Measurements from ENCODE around the gene AUP1.

DNA sequence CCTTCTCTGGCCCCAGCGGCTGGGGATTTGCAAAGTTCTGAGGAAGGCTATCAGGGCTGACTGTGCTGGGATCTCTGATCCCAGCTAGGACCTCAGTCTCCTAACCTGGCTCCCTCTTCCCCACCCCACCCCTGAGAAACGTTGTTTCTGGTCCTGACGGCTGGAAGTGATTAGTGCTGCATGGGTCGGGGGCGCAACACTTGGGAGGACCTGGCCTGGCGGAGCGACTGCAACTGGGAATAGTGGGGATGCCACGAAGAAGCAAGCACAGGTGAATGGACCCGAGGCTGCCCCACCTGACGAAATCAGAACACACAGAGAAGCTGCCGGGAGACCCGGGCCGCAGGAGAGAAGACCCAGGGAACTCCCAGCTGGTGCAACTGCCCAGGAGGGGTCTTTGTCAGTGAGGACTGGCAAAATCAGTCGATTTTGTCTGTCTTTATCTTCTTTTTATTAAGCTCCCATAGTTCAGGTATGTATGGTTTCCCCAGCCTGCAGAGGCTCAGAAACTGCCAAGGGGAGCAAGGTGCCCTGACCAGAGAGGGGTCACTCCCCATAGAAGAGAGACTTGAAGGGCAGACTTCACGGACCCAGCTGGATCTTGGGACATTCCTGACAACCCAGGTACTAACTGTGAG, 29.4 kb downstream of the AUP1 start:
- TF ChIP-seq EZH2 (IDR thresholded peaks at IDR 0.05; ENCODE audit: borderline replicate concordance, insufficient read depth, low read length, poor library complexity, severe bottlenecking) (peak; percentile 71), CTCF (IDR thresholded peaks at IDR 0.05; ENCODE audit: poor library complexity, severe bottlenecking) (no peak), POLR2AphosphoS5 (IDR thresholded peaks at IDR 0.05) (no peak), TAF1 (IDR thresholded peaks at IDR 0.05; ENCODE audit: low read depth) (no peak), EP300 (conservative IDR thresholded peaks at IDR 0.05; ENCODE audit: poor library complexity, severe bottlenecking) (no peak), RAD21 (conservative IDR thresholded peaks at IDR 0.05) (no peak)
- TF ChIP-seq, protein P1, sequence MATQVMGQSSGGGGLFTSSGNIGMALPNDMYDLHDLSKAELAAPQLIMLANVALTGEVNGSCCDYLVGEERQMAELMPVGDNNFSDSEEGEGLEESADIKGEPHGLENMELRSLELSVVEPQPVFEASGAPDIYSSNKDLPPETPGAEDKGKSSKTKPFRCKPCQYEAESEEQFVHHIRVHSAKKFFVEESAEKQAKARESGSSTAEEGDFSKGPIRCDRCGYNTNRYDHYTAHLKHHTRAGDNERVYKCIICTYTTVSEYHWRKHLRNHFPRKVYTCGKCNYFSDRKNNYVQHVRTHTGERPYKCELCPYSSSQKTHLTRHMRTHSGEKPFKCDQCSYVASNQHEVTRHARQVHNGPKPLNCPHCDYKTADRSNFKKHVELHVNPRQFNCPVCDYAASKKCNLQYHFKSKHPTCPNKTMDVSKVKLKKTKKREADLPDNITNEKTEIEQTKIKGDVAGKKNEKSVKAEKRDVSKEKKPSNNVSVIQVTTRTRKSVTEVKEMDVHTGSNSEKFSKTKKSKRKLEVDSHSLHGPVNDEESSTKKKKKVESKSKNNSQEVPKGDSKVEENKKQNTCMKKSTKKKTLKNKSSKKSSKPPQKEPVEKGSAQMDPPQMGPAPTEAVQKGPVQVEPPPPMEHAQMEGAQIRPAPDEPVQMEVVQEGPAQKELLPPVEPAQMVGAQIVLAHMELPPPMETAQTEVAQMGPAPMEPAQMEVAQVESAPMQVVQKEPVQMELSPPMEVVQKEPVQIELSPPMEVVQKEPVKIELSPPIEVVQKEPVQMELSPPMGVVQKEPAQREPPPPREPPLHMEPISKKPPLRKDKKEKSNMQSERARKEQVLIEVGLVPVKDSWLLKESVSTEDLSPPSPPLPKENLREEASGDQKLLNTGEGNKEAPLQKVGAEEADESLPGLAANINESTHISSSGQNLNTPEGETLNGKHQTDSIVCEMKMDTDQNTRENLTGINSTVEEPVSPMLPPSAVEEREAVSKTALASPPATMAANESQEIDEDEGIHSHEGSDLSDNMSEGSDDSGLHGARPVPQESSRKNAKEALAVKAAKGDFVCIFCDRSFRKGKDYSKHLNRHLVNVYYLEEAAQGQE (IDR thresholded peaks at IDR 0.05; ENCODE audit: borderline replicate concordance): no peak
